Colonic mucosa (tissue), 4 donors: ENCODE measurements around the gene BLOC1S5. TPM values are rescaled to one million over a fixed set of nuclear protein-coding genes. Genes with fewer than 3 reads are reported as not detected.

Experiments used
- DNase-seq: peaks from one replicate; pipeline ENCODE4 v3.0.0-alpha.2; 2020
- H3K27ac ChIP-seq: fragments of 200-600 bp; one replicate; pipeline ENCODE4 v1.8.0; 2021
- H3K27me3 ChIP-seq: fragments of 200-600 bp; one replicate; pipeline ENCODE4 v1.8.0; 2021
- H3K36me3 ChIP-seq: fragments of 200-600 bp; one replicate; pipeline ENCODE4 v1.8.0; 2021
- H3K4me1 ChIP-seq: fragments of 200-600 bp; one replicate; pipeline ENCODE4 v1.8.0; 2021; ENCODE audit warnings: mild to moderate bottlenecking
- H3K4me3 ChIP-seq: fragments of 200-600 bp; one replicate; pipeline ENCODE4 v1.8.0; 2021
- H3K9ac ChIP-seq, 2 donors: one replicate each; pipeline ENCODE4 v1.7.0; 2013; ENCODE audit warnings: control low read depth in 2 of 2, low read depth in 2 of 2, low read length in 2 of 2
- H3K9me3 ChIP-seq: fragments of 200-600 bp; one replicate; pipeline ENCODE4 v1.8.0; 2021
- intact Hi-C: fragments of 100-400 bp; cut with DNase I; formaldehyde crosslinking; loops from one replicate; pipeline ENCODE4 v1.14.1; 2022
- total RNA-seq, 2 donors: library from RNA; stranded (reverse); fragmentation: NEBNext Ultra II Directional in 1 of 2; extraction: Animal tissue kit (Norgen Biotek cat#: 25700) in 1 of 2; gene quantifications; one replicate each; pipeline ENCODE4 v1.2.1, GENCODE V29; 2021
- TF ChIP-seq, protein P1 (sequence below): fragments of 200-600 bp; IDR thresholded peaks from one replicate; pipeline ENCODE4 v1.8.0; 2022; ENCODE audit warnings: antibody characterized with exemption, mild to moderate bottlenecking
- donor health status: healthy.
- donor health status: DM: no; HTN: no; CAD: no.
- donor health status: DM: no; HTN: no; CAD: no.

The BLOC1S5 gene
- total RNA-seq, 2 donors from 2014 or later = 10.3 to 14.1 TPM

GRCh38 chr6:7971499-7971898 lies 92.7 kb downstream of the BLOC1S5 start:
- TF ChIP-seq, protein P1, sequence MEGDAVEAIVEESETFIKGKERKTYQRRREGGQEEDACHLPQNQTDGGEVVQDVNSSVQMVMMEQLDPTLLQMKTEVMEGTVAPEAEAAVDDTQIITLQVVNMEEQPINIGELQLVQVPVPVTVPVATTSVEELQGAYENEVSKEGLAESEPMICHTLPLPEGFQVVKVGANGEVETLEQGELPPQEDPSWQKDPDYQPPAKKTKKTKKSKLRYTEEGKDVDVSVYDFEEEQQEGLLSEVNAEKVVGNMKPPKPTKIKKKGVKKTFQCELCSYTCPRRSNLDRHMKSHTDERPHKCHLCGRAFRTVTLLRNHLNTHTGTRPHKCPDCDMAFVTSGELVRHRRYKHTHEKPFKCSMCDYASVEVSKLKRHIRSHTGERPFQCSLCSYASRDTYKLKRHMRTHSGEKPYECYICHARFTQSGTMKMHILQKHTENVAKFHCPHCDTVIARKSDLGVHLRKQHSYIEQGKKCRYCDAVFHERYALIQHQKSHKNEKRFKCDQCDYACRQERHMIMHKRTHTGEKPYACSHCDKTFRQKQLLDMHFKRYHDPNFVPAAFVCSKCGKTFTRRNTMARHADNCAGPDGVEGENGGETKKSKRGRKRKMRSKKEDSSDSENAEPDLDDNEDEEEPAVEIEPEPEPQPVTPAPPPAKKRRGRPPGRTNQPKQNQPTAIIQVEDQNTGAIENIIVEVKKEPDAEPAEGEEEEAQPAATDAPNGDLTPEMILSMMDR = no peak
- intact Hi-C loops = no loop called here
- Histone ChIP-seq H3K27ac (no peak overlapping the region), H3K4me3 (no peak overlapping the region), H3K27me3 (no peaks in the 10 kb centered on the region), H3K9me3 (no peaks in the 10 kb centered on the region), H3K9ac (no peak overlapping the region), H3K36me3 (no peaks in the 10 kb centered on the region), H3K4me1 (no peaks in the 10 kb centered on the region)
- no peak for DNase-seq

DNA sequence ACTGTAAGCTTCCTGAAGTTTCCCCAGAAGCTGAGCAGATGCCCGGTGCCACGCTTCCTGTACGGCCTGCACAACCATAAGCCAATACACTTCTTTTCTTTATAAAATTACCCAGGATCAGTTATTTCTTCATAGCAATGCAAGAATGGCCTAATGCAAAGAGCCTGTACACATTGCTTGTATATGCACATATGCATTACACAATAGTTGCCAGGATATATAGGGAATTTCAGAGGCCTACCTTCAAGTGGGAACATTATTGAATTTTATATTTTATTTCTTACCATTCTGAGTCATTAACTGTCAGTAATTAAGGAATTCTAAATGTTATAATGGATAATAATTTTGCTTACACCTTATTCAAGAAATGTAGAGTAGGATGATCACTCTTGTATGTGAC lies 93.6 kb downstream of the BLOC1S5 start:
- TF ChIP-seq, protein P1 = no peak
- DNase-seq = no peak
- Histone ChIP-seq H3K4me1 (no peaks in the 10 kb centered on the region), H3K4me3 (no peak overlapping the region), H3K27me3 (no peaks in the 10 kb centered on the region), H3K9me3 (no peaks in the 10 kb centered on the region), H3K27ac (no peak overlapping the region), H3K36me3 (no peaks in the 10 kb centered on the region), H3K9ac (no peak overlapping the region)
- intact Hi-C loops = no loop called here

Other genes with a start within 250 kb of the BLOC1S5 start
- 100 to 1,000 TPM in 1 of 2 donors, 10 to 100 TPM in 1; 82.2 to 126 TPM for gene TXNDC5, start 153.6 kb downstream of the BLOC1S5 start, total RNA-seq
- 10 to 100 TPM in 1 of 2 donors, 1 to 10 TPM in 1; 9.8 to 21.7 TPM for gene EEF1E1, start 38.2 kb upstream of the BLOC1S5 start, total RNA-seq